KG1 (cell line): ENCODE measurements around the gene ALKBH3.

ENCODE experiments used
- DNase-seq: peaks from one replicate; lab custom pipeline; 2025; lab: John Stamatoyannopoulos, UW

Gene ALKBH3

GRCh38 chr11:43895601-43896000 lies 15.0 kb downstream of the ALKBH3 start:
- no peak for DNase-seq

- no peak for DNase-seq
These were observed 17.9 kb downstream of the ALKBH3 start for GRCh38 chr11:43898574-43898973.

- DNase-seq, result no peak
These were observed 18.5 kb downstream of the ALKBH3 start for GRCh38 chr11:43899094-43899493.

- DNase-seq, result no peak
These were observed 20.9 kb downstream of the ALKBH3 start for GRCh38 chr11:43901551-43901950.

- no peak for DNase-seq
These were observed 22.4 kb downstream of the ALKBH3 start for GRCh38 chr11:43903078-43903477.

- DNase-seq, result no peak
These were observed 23.3 kb downstream of the ALKBH3 start for GRCh38 chr11:43903969-43904368.

- DNase-seq, result no peak
These were observed 24.3 kb downstream of the ALKBH3 start for GRCh38 chr11:43904742-43905535.

- no peak for DNase-seq
These were observed 25.2 kb downstream of the ALKBH3 start for GRCh38 chr11:43905813-43906241.

- no peak for DNase-seq
These were observed 26.7 kb downstream of the ALKBH3 start for GRCh38 chr11:43907028-43907975.

GRCh38 chr11:43908191-43908590 lies 27.6 kb downstream of the ALKBH3 start:
- no peak for DNase-seq

- DNase-seq, result no peak
These were observed 28.1 kb downstream of the ALKBH3 start for GRCh38 chr11:43908683-43909082.

- no peak for DNase-seq
These were observed 33.3 kb downstream of the ALKBH3 start for GRCh38 chr11:43913829-43914380.

- DNase-seq, result no peak
These were observed 33.8 kb downstream of the ALKBH3 start for GRCh38 chr11:43914466-43914865.

GRCh38 chr11:43916621-43917020 lies 36.0 kb downstream of the ALKBH3 start:
- DNase-seq, result no peak

- DNase-seq, result no peak
These were observed 37.2 kb downstream of the ALKBH3 start for GRCh38 chr11:43917851-43918250.

- DNase-seq, result no peak
These were observed 38.0 kb downstream of the ALKBH3 start for GRCh38 chr11:43918662-43919061.

- no peak for DNase-seq
These were observed 39.4 kb downstream of the ALKBH3 start for GRCh38 chr11:43919852-43920597.

GRCh38 chr11:43920598-43921419 lies 40.2 kb downstream of the ALKBH3 start:
- no peak for DNase-seq

GRCh38 chr11:43921561-43922294 lies 41.1 kb downstream of the ALKBH3 start:
- DNase-seq, result no peak

GRCh38 chr11:43922295-43922648 lies 41.6 kb downstream of the ALKBH3 start:
- no peak for DNase-seq
